Measurements from ENCODE around the gene AGPAT3. TPM values are rescaled to one million over a fixed set of nuclear protein-coding genes. Genes with fewer than 3 reads are reported as not detected.

AGPAT3 gene
- total and polyA plus RNA-seq, 2 donors (not counting 3 experiments of a cell fraction or from before 2014, with no cell fraction given) = 39.9 to 76.7 TPM

DNA sequence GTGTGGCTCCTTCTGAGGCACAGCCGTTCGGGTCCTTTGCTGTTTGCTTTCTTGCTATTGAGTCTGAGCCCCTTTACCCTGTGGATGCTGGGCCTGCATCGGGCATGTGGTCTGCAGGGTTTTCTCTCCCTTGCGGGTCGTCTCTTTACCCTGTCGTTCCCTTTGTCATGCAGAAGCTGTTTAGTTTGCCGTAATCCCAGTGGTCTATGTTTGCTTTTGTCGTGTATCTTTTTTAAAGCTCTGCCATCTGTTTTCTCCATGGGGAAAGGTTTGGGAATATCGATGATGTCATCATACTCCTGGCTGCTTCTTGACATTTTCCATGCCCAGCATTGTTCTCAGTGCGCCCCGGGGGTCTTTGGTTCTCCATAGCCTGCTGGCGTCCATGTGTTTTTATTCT, 68.2 kb downstream of the AGPAT3 start:
- Histone ChIP-seq H3K79me2 (ENCODE audit: control insufficient read depth, insufficient read depth, low read length) (no peaks in the 10 kb centered on the region), H3K9me3 (replicated peaks; ENCODE audit: control insufficient read depth, insufficient read depth, low read length) (no peaks in the 10 kb centered on the region), H3K4me2 (ENCODE audit: insufficient read depth, low read length) (no peak overlapping the region), H4K20me1 (replicated peaks; ENCODE audit: control insufficient read depth, extremely low read depth, insufficient read depth, low read length) (no peaks in the 10 kb centered on the region), H3K27ac (ENCODE audit: insufficient read depth, low read depth, low read length) (no peak overlapping the region), H3K9ac (replicated peaks; ENCODE audit: extremely low read depth, insufficient read depth, low read length) (no peak overlapping the region), H3K36me3 (ENCODE audit: control insufficient read depth in 2 of 2, extremely low read depth in 1 of 2, insufficient read depth in 2 of 2, low read length in 2 of 2) (no peaks in the 10 kb centered on the region), H3K27me3 (ENCODE audit: control insufficient read depth in 2 of 2, insufficient read depth in 2 of 2, low read length in 2 of 2) (no peaks in the 10 kb centered on the region), H3K9me1 (replicated peaks; ENCODE audit: control insufficient read depth, extremely low read depth, insufficient read depth, low read length) (no peaks in the 10 kb centered on the region), H3K4me3 (replicated peaks in 1 of 3; ENCODE audit: insufficient read depth in 1 of 3, low read depth in 1 of 3, low read length in 3 of 3) (no peak overlapping the region), H2AFZ (ENCODE audit: low read depth, low read length) (no peak overlapping the region), H3K4me1 (ENCODE audit: control insufficient read depth, extremely low read depth, insufficient read depth, low read length) (no peaks in the 10 kb centered on the region)
- no peak for DNase-seq (ENCODE audit: low read depth, low spot score)
- no TSS peak for BruUV-seq (replicated peaks)
- POLR2A ChIA-PET = no interaction called here
- no peak for FAIRE-seq
- TF ChIP-seq, protein P1, sequence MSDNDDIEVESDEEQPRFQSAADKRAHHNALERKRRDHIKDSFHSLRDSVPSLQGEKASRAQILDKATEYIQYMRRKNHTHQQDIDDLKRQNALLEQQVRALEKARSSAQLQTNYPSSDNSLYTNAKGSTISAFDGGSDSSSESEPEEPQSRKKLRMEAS (IDR thresholded peaks at IDR 0.05; ENCODE audit: insufficient read depth, insufficient read length) = no peak
- TF ChIP-seq FOS (IDR thresholded peaks at IDR 0.05; ENCODE audit: borderline replicate concordance, insufficient read depth, low read length) (no peak), POLR2AphosphoS5 (IDR thresholded peaks at IDR 0.05; ENCODE audit: insufficient read depth, low read depth, low read length) (no peak), MYC (IDR thresholded peaks at IDR 0.05; ENCODE audit: low read depth, low read length) (no peak), POLR2A (IDR thresholded peaks at IDR 0.05; ENCODE audit: low read depth, low read length) (no peak), EZH2 (IDR thresholded peaks at IDR 0.05; ENCODE audit: borderline replicate concordance, low read depth, low read length, severe bottlenecking) (no peak), GATA2 (IDR thresholded peaks at IDR 0.05; ENCODE audit: insufficient read depth, insufficient read length, low read depth, low read length) (no peak), JUN (IDR thresholded peaks at IDR 0.05; ENCODE audit: borderline replicate concordance, insufficient read depth, insufficient read length, low read depth) (no peak)
- TF ChIP-seq, protein P2, sequence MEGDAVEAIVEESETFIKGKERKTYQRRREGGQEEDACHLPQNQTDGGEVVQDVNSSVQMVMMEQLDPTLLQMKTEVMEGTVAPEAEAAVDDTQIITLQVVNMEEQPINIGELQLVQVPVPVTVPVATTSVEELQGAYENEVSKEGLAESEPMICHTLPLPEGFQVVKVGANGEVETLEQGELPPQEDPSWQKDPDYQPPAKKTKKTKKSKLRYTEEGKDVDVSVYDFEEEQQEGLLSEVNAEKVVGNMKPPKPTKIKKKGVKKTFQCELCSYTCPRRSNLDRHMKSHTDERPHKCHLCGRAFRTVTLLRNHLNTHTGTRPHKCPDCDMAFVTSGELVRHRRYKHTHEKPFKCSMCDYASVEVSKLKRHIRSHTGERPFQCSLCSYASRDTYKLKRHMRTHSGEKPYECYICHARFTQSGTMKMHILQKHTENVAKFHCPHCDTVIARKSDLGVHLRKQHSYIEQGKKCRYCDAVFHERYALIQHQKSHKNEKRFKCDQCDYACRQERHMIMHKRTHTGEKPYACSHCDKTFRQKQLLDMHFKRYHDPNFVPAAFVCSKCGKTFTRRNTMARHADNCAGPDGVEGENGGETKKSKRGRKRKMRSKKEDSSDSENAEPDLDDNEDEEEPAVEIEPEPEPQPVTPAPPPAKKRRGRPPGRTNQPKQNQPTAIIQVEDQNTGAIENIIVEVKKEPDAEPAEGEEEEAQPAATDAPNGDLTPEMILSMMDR (IDR thresholded peaks at IDR 0.05; ENCODE audit: extremely low read depth in 1 of 2, insufficient read depth in 1 of 2, low read depth in 1 of 2, low read length in 2 of 2) = no peak
- dilution Hi-C loops (cut with MboI; ENCODE audit: extremely low pct_ligation_motif_present, low sequenced_read_pairs) (no loop called here), intact Hi-C loops (cut with micrococcal nuclease) (no loop called here)
- CTCF ChIA-PET = no interaction called here
